GM18505 (cell line): Measurements from ENCODE around the gene MED29.
"Not testable (repeated sequence)": the region's sequence is repeated elsewhere in the genome, so short reads cannot be mapped to it uniquely, and the experiment has no call there.

Source experiments
- ATAC-seq: cut with Tn5 transposase; IDR thresholded peaks from one replicate; pipeline ENCODE4 v1.9.1; 2021; ENCODE audit not compliant: unreplicated experiment
- POLR2A ChIP-seq: IDR thresholded peaks from 4 replicates; pipeline ENCODE4 v1.6.1; 2011; ENCODE audit warnings: borderline replicate concordance; ENCODE audit not compliant: insufficient read depth, insufficient read length; ENCODE audit errors: extremely low read depth

The MED29 gene

GRCh38 chr19:39356647-39357046 lies 34.5 kb upstream of the MED29 start:
- no peak for TF ChIP-seq POLR2A
- no peak for ATAC-seq

DNA sequence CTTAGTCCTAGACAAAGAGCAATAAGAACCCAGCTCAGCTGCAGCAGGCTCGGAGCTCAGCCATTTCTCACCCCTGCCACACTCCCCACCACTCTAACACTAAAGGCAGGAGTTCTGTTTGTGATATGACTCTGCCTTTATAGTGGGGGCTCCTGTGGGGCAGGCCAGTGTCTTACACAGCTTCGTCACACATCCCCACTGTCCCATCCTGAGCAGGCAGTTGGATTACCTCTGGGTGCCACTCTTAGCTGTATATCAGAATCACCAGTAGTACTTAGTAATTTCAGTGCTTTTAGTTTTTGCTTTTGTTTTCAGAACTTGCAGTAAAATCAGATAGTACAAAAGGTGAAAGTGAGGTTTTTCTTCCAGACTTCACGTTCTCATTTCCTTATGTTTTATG lies 32.2 kb upstream of the MED29 start:
- TF ChIP-seq POLR2A: no peak
- ATAC-seq: no peak

GRCh38 chr19:39360599-39360998 lies 30.6 kb upstream of the MED29 start:
- no peak for ATAC-seq

GRCh38 chr19:39362682-39363657 lies 28.2 kb upstream of the MED29 start:
- ATAC-seq: no peak
- TF ChIP-seq POLR2A: no peak

More at GRCh38 chr19:39360599-39360998, 30.6 kb upstream of the MED29 start:
- no peak for TF ChIP-seq POLR2A

DNA sequence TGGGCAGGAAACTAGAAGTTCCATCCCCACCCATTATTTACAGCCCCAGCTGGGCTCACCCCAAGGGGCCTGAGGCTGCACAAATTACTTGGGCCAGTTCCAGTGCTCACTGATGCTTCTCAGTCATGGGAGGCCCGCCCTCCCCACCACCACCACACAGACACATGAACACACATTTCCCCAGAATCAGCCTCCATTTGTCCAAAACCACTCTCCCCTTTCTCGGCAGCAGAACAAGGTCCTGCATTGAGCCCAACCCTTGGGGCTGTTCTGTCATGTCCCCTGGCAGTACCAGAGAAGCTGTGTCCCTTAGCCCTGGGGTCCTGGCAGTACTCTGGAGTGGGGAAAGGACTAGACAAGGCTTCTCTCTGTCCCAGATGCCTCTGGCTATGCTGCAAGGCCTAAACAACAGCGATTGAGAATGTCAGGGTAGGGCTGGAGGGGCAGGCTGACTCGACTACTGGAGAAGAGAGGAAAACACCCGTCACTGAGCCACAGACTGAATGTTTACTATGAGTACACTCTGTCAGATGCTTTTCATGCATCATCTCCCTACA lies 27.2 kb upstream of the MED29 start:
- ATAC-seq: no peak
- TF ChIP-seq POLR2A: no peak

- no peak for ATAC-seq
- no peak for TF ChIP-seq POLR2A
Measured at GRCh38 chr19:39365531-39365930, 25.6 kb upstream of the MED29 start.

DNA sequence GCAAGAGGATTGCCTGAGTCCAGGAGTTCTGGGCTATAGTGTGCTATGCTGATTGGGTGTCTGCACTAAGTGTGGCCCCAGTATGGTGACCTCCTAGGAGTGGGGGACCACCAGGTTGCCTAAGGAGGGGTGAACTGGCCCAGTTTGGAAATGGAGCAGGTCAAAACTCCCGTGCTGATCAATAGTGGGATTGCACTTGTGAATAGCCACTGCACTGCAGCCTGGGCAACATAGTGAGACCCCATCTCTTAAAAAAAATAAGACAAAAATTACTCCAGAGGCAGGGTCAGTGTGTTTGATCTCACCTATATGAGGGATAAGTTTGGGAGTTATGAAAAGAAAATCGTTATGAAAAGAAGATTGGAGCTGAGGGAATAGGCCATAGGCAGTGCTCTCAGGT lies 22.0 kb upstream of the MED29 start:
- TF ChIP-seq POLR2A: no peak
- no peak for ATAC-seq

- no peak for TF ChIP-seq POLR2A
- ATAC-seq: no peak
Measured at GRCh38 chr19:39370735-39371134, 20.4 kb upstream of the MED29 start.

- ATAC-seq: no peak
- no peak for TF ChIP-seq POLR2A
Measured at GRCh38 chr19:39372047-39372802, 19.0 kb upstream of the MED29 start.

- ATAC-seq: no peak
- TF ChIP-seq POLR2A: no peak
Measured at GRCh38 chr19:39372941-39373340, 18.2 kb upstream of the MED29 start.

GRCh38 chr19:39375929-39376328 lies 15.2 kb upstream of the MED29 start:
- no peak for TF ChIP-seq POLR2A
- ATAC-seq: no peak

DNA sequence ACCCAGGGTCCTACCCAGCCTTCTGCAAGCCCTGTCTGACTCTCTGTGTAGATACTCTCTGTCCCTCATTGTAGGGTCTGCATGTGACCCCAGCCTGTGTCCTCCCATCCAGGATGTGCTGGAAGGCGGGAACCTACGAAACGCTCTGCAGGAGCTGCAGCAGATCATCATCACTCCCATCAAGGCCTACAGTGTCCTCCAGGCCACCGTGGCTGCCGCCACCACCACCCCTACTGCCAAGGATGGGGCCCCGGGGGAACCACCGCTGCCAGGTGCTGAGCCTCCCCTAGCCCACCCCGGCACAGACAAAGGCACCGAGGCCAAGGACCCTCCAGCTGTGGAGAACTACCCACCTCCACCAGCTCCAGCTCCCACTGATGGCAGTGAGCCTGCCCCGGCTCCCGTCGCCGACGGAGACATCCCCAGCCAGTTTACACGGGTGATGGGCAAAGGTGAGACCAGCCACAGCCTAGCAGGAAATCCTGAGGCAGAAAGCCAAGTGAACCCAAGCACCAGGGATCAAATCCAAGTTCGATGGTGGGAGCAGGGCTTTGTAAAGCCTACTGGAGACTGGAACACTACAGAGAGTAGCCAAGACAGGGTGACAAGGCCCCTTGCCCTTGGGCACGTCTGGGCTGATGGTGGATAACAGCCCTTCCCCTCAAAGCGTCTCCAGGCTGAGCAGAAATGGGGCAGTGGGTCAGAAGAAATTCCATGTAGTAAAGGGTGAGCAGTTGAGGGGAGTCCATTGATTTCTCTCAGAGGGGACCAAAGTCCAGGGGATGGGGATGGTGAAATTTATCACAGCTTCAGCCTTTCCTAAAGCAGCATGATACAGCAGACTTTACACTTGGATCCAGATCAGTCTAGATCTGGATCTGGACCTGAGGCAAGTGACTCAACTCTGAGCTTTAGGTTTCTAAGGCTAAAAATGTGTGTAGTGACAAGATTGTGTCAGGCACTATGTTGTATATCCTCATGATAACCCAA lies 13.5 kb upstream of the MED29 start:
- no peak for TF ChIP-seq POLR2A
- no peak for ATAC-seq

DNA sequence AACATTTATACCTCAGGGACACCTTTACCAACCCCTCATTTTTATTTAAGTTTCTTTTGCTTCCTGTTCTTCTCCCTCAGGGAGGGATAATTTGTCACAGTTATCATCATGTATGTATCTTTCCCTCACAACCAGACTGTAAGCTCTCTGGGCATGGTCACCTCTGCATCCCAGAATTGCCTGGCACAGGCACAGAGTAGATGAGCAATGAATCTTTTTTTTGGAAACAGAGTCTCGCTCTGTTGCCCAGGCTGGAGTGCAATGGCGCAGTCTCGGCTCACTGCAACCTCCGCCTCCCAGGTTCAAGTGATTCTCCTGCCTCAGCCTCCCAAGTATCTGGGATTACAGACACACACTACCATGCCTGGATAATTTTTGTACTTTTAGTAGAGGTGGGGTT lies 11.8 kb upstream of the MED29 start:
- ATAC-seq: not testable (repeated sequence)
